GM12892 (cell line): ENCODE results near the gene SLC43A3.
"Not testable (repeated sequence)": the region's sequence is repeated elsewhere in the genome, so short reads cannot be mapped to it uniquely, and the experiment has no call there.

Source experiments
- DNase-seq: peaks from one replicate; pipeline ENCODE4 v3.0.0; 2011; ENCODE audit not compliant: insufficient read length
- FAIRE-seq: peaks from 2 replicates; lab custom pipeline; 2011; peaks lifted over from hg19 to GRCh38; lab: Jason Lieb, UNC
- POLR2A ChIP-seq: IDR thresholded peaks from 2 replicates; pipeline ENCODE4 v1.6.1; 2011; ENCODE audit warnings: low read depth, low read length, control low read depth
- POLR2AphosphoS5 ChIP-seq: IDR thresholded peaks from 2 replicates; pipeline ENCODE4 v1.6.1; 2011; ENCODE audit warnings: low read depth, low read length, control low read depth
- TAF1 ChIP-seq: IDR thresholded peaks from 2 replicates; pipeline ENCODE4 v1.6.1; 2011; ENCODE audit warnings: low read depth, mild to moderate bottlenecking, control low read depth, low read length, borderline replicate concordance

Gene SLC43A3

GRCh38 chr11:57407010-57407920 is 19.7 kb downstream of the SLC43A3 start:
- DNase-seq, result no peak
- TF ChIP-seq TAF1 (no peak), POLR2A (no peak), POLR2AphosphoS5 (no peak)
- peak; percentile 73 for FAIRE-seq

GRCh38 chr11:57406337-57406904 is 20.5 kb downstream of the SLC43A3 start:
- FAIRE-seq, result peak; percentile 87
- TF ChIP-seq TAF1 (no peak), POLR2AphosphoS5 (peak; percentile 81), POLR2A (peak; percentile 66)
- no peak for DNase-seq

GRCh38 chr11:57405271-57405860 is 21.6 kb downstream of the SLC43A3 start:
- TF ChIP-seq POLR2A, result no peak
- TF ChIP-seq POLR2AphosphoS5, result no peak; the same call in 1 of the 2 replicates
- TF ChIP-seq TAF1, result no peak
- DNase-seq (no peak), FAIRE-seq (peak; percentile 54)

GRCh38 chr11:57403802-57404147 is 23.1 kb downstream of the SLC43A3 start:
- TF ChIP-seq TAF1, result no peak
- no peak for TF ChIP-seq POLR2AphosphoS5
- no peak for TF ChIP-seq POLR2A
- FAIRE-seq (no peak), DNase-seq (no peak)

GRCh38 chr11:57403003-57403801 is 23.7 kb downstream of the SLC43A3 start:
- 0 out of 2 replicates have a peak, but pooled peaks have one; percentile 2 for TF ChIP-seq POLR2A
- FAIRE-seq, result peak; percentile 86
- not testable (repeated sequence) for DNase-seq

GRCh38 chr11:57402188-57403002 is 24.5 kb downstream of the SLC43A3 start:
- FAIRE-seq (peak; percentile 74), DNase-seq (no peak)
- peak; percentile 58; the same call in 1 of the 2 replicates for TF ChIP-seq POLR2AphosphoS5
- 0 out of 2 replicates have a peak, but pooled peaks have one; percentile 4 for TF ChIP-seq POLR2A
- TF ChIP-seq TAF1, result no peak

- FAIRE-seq, result no peak
- TF ChIP-seq POLR2A, result no peak
- no peak for TF ChIP-seq POLR2AphosphoS5
- TF ChIP-seq TAF1, result no peak
- no peak for DNase-seq
Observed at GRCh38 chr11:57399972-57400578, 26.8 kb downstream of the SLC43A3 start.

GRCh38 chr11:57399221-57399620 is 27.7 kb downstream of the SLC43A3 start:
- TF ChIP-seq TAF1 (no peak), POLR2AphosphoS5 (no peak), POLR2A (no peak)
- FAIRE-seq, result no peak
- no peak for DNase-seq

- no peak for DNase-seq
- no peak for TF ChIP-seq POLR2A
- TF ChIP-seq TAF1, result no peak
- no peak for TF ChIP-seq POLR2AphosphoS5
Observed at GRCh38 chr11:57397394-57397990, 29.4 kb downstream of the SLC43A3 start.

GRCh38 chr11:57396744-57397143 is 30.2 kb downstream of the SLC43A3 start:
- no peak for FAIRE-seq
- TF ChIP-seq TAF1 (no peak), POLR2AphosphoS5 (no peak), POLR2A (no peak)

More at GRCh38 chr11:57397394-57397990, 29.4 kb downstream of the SLC43A3 start:
- FAIRE-seq, result no peak

More at GRCh38 chr11:57396744-57397143, 30.2 kb downstream of the SLC43A3 start:
- DNase-seq, result no peak
